ENCODE data around the gene ZFR. TPM values are rescaled to one million over a fixed set of nuclear protein-coding genes. Genes with fewer than 3 reads are reported as not detected.
"Not testable (repeated sequence)": the region's sequence is repeated elsewhere in the genome, so short reads cannot be mapped to it uniquely, and the experiment has no call there.

The ZFR gene
- total RNA-seq, 2 donors from 2014 or later = 65.7 to 66.0 TPM

DNA sequence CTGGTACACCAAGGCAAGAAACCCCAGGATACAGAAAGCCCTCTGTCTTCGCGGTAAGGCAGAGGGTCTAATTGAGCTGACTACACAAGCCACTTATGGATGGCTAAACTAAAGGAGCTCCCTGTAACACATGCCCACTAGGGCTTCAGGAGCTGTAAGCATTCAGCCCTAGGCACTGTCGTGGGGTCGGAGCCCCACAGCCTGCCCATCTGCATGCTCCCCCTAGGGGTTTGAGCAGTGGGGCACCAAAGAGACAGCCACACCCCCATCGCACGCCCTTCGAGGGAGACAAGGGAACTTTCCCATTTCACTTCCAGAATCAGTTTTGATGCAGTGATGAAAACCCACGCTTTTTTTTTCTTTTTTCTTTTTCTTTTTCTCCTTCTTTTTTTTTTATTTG, 120.8 kb downstream of the ZFR start:
- H3K4me3 ChIP-seq = no peak overlapping the region
- TF ChIP-seq, protein P1, sequence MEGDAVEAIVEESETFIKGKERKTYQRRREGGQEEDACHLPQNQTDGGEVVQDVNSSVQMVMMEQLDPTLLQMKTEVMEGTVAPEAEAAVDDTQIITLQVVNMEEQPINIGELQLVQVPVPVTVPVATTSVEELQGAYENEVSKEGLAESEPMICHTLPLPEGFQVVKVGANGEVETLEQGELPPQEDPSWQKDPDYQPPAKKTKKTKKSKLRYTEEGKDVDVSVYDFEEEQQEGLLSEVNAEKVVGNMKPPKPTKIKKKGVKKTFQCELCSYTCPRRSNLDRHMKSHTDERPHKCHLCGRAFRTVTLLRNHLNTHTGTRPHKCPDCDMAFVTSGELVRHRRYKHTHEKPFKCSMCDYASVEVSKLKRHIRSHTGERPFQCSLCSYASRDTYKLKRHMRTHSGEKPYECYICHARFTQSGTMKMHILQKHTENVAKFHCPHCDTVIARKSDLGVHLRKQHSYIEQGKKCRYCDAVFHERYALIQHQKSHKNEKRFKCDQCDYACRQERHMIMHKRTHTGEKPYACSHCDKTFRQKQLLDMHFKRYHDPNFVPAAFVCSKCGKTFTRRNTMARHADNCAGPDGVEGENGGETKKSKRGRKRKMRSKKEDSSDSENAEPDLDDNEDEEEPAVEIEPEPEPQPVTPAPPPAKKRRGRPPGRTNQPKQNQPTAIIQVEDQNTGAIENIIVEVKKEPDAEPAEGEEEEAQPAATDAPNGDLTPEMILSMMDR (IDR thresholded peaks at IDR 0.05) = no peak
- H3K36me3 ChIP-seq = no peaks in the 10 kb centered on the region
- no peak overlapping the region for H3K27ac ChIP-seq
- H3K4me1 ChIP-seq = no peaks in the 10 kb centered on the region
- DNase-seq (ENCODE audit: low spot score) = no peak
- no peaks in the 10 kb centered on the region for H3K27me3 ChIP-seq
- no peaks in the 10 kb centered on the region for H3K9me3 ChIP-seq

DNA sequence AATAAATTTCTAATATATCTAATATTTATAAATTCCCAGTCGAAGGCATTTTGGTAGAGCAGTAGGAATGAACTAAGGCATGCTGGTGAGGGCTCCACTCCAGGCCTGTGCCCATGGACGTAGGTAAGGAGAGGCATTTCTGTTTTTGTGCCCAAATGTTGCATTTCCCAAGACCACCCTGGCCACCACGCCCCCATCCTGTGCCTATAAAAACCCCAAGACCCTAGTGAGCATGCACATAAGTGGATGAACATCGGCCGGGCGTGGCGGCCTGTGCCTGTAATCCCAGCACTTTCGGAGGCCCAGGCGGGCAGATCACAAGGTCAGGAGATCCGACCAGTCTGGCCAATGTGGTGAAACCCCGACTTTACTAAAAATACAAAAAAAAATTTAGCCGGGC, 121.7 kb downstream of the ZFR start:
- H3K27ac ChIP-seq = no peak overlapping the region
- DNase-seq (ENCODE audit: low spot score) = peak; percentile 50
- TF ChIP-seq, protein P1 (IDR thresholded peaks at IDR 0.05) = no peak
- no peak overlapping the region for H3K4me3 ChIP-seq
- H3K27me3 ChIP-seq = no peaks in the 10 kb centered on the region
- H3K9me3 ChIP-seq = no peaks in the 10 kb centered on the region
- no peaks in the 10 kb centered on the region for H3K36me3 ChIP-seq
- no peaks in the 10 kb centered on the region for H3K4me1 ChIP-seq

DNA sequence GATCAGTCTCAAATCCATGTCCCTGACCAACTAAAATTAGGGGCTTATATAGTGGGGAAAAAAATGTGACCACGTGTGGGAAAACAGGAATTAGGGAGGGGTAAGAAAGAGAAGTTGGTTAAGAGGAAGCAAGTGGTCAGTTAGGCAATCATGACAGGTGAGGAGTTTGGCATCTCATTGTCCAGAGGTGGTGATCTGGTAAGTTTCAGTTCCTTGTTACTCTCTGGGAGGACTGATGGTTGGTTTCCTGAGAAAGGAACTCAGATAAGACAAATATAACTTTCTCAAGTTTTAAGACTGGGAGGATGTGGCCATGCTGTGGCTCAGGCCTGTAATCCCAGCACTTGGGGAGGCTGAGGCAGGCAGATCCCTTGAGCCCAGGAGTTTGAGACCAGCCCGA, 122.8 kb downstream of the ZFR start:
- H3K4me1 ChIP-seq; H3K27me3 ChIP-seq; H3K4me3 ChIP-seq; DNase-seq (ENCODE audit: low spot score); H3K36me3 ChIP-seq; H3K27ac ChIP-seq; H3K9me3 ChIP-seq: not testable (repeated sequence)

DNA sequence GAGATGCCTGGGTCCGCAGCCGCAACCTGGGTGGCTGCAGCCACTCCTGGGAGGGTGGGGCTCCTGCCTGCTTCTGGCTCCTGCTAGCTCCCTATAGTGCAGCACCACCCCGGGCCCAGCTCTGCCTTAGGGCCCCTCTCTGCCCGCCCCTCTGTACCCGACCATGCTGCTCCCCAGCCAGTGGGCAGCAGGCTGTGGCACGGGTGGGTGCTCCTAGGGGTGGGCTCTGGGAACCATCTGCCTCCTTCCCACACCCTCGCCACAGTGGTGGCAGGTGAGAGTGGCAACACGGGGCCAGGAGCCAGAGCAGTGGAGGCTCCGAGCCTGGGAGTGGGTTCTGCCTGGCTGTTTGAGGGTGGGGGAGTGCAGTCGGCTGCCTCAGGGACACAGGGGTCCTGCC, 124.0 kb downstream of the ZFR start:
- no peak overlapping the region for H3K4me3 ChIP-seq
- H3K27ac ChIP-seq = no peak overlapping the region
- H3K36me3 ChIP-seq = no peaks in the 10 kb centered on the region
- no peaks in the 10 kb centered on the region for H3K4me1 ChIP-seq
- no peaks in the 10 kb centered on the region for H3K9me3 ChIP-seq
- H3K27me3 ChIP-seq = no peaks in the 10 kb centered on the region
- DNase-seq (ENCODE audit: low spot score) = no peak
- TF ChIP-seq, protein P1 (IDR thresholded peaks at IDR 0.05) = no peak

DNA sequence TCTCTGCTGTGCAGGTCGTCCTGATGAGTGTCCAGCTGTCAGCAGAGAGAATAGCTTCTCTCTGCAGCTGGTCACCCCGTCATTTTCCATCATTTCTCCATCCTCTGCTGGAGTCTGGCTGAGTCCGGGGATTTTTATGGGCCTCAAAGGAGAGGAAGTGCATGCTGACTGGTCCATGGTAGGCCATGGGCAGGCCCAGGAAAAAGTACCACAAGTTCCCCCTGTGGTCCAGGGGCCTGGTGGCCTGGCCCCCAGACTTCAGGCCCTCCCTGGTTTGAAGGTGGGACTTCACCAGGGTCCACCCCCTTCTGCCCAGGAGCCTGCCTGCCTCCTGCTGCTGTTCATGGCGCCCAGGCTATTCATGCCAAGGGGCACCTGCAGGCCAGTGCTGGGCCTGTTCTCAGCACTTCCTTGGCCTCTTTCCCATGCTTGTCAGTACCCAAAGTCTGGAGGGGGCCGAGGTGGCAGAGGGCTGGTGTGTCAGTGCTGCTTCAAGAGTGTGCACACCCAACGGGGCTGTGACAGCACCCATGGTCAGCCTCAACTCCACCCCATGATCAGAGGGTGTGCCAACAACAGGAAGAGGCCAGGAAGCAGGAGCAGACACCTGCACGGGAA, 124.5 kb downstream of the ZFR start:
- no peak overlapping the region for H3K27ac ChIP-seq
- TF ChIP-seq, protein P1 (IDR thresholded peaks at IDR 0.05) = no peak
- peak; percentile 40 for DNase-seq (ENCODE audit: low spot score)
- no peaks in the 10 kb centered on the region for H3K4me1 ChIP-seq
- H3K4me3 ChIP-seq = no peak overlapping the region
- H3K9me3 ChIP-seq = no peaks in the 10 kb centered on the region
- no peaks in the 10 kb centered on the region for H3K36me3 ChIP-seq
- no peaks in the 10 kb centered on the region for H3K27me3 ChIP-seq

DNA sequence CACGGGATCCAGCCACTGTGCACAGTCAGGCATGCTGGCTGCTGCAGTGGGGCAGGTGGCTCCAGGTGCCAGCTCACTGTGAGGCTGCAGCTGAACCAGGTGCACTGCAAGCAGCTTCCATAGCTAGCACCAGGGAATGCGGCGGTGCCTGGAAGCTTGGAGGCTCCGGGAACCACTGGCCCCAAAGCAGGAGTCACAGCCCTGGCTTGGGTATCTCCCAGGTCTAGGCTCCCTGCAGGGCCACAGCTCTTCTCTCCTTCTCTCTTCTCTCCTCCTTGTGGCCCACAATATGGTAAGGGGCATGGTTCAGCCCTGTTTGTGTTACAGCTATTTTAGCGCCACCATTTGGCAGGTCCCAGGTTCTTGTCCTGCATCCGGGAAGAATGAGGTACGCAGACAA, 125.1 kb downstream of the ZFR start:
- no peak for DNase-seq (ENCODE audit: low spot score)
- H3K36me3 ChIP-seq = no peaks in the 10 kb centered on the region
- H3K4me1 ChIP-seq = no peaks in the 10 kb centered on the region
- H3K4me3 ChIP-seq = no peak overlapping the region
- no peak overlapping the region for H3K27ac ChIP-seq
- no peaks in the 10 kb centered on the region for H3K9me3 ChIP-seq
- TF ChIP-seq, protein P1 (IDR thresholded peaks at IDR 0.05) = no peak
- H3K27me3 ChIP-seq = no peaks in the 10 kb centered on the region
